GM03348 (cell line): ENCODE measurements around the gene TSPAN8.
"Not testable (repeated sequence)": the region's sequence is repeated elsewhere in the genome, so short reads cannot be mapped to it uniquely, and the experiment has no call there.

ENCODE experiments used
- DNase-seq: peaks from one replicate; pipeline ENCODE4 v3.0.0; 2012; ENCODE audit warnings: low spot score

Gene TSPAN8

GRCh38 chr12:71157601-71158233, at the start of gene TSPAN8:
Gene TSPAN8 (minus strand): TSS chr12:71157999. CDS start chr12:71157678, 321 bp downstream.
- DNase-seq = no peak

- no peak for DNase-seq
Observed at GRCh38 chr12:71201136-71201679, 43.4 kb upstream of the TSPAN8 start.

GRCh38 chr12:71200706-71201105, 42.9 kb upstream of the TSPAN8 start:
- DNase-seq = no peak

GRCh38 chr12:71197460-71197859, 39.7 kb upstream of the TSPAN8 start:
- no peak for DNase-seq

- no peak for DNase-seq
Observed at GRCh38 chr12:71195338-71195896, 37.6 kb upstream of the TSPAN8 start.

GRCh38 chr12:71194657-71195056, 36.9 kb upstream of the TSPAN8 start:
- DNase-seq = no peak

GRCh38 chr12:71193041-71193440, 35.2 kb upstream of the TSPAN8 start:
- no peak for DNase-seq

- DNase-seq = no peak
Observed at GRCh38 chr12:71191509-71192196, 33.9 kb upstream of the TSPAN8 start.

GRCh38 chr12:71190822-71191221, 33.0 kb upstream of the TSPAN8 start:
- DNase-seq = no peak

- DNase-seq = no peak
Observed at GRCh38 chr12:71187379-71187778, 29.6 kb upstream of the TSPAN8 start.

- no peak for DNase-seq
Observed at GRCh38 chr12:71186571-71187288, 28.9 kb upstream of the TSPAN8 start.

- no peak for DNase-seq
Observed at GRCh38 chr12:71183846-71184245, 26.0 kb upstream of the TSPAN8 start.

GRCh38 chr12:71183018-71183417, 25.2 kb upstream of the TSPAN8 start:
- no peak for DNase-seq

GRCh38 chr12:71178162-71178561, 20.4 kb upstream of the TSPAN8 start:
- no peak for DNase-seq

GRCh38 chr12:71174825-71175224, 17.0 kb upstream of the TSPAN8 start:
- DNase-seq = no peak

- DNase-seq = no peak
Observed at GRCh38 chr12:71174146-71174545, 16.3 kb upstream of the TSPAN8 start.

- no peak for DNase-seq
Observed at GRCh38 chr12:71170456-71170855, 12.7 kb upstream of the TSPAN8 start.

GRCh38 chr12:71169286-71169685, 11.5 kb upstream of the TSPAN8 start:
- DNase-seq = no peak

- DNase-seq = no peak
Observed at GRCh38 chr12:71166862-71167496, 9.2 kb upstream of the TSPAN8 start.

GRCh38 chr12:71166280-71166679, 8.5 kb upstream of the TSPAN8 start:
- no peak for DNase-seq

- not testable (repeated sequence) for DNase-seq
Observed at GRCh38 chr12:71165780-71166179, 8.0 kb upstream of the TSPAN8 start.

GRCh38 chr12:71164568-71165197, 6.9 kb upstream of the TSPAN8 start:
- DNase-seq = no peak
